WTC11 (cell line): ENCODE measurements around the gene CCDC92. TPM values are rescaled to one million over a fixed set of nuclear protein-coding genes. Genes with fewer than 3 reads are reported as not detected.

ENCODE experiments used
- ATAC-seq: fragments of 200-7000 bp; cut with Tn5 transposase; 2 replicates; pipeline ENCODE4 v1.10.0; 2021; ENCODE audit warnings: mild to moderate bottlenecking, moderate library complexity
- CTCF ChIA-PET: fragments of 300-600 bp; sonication (Branson Sonifier 250); formaldehyde crosslinking; loops from one replicate; lab custom pipeline; 2021; ENCODE audit warnings: antibody characterized with exemption; lab: Charles Lee
- POLR2A ChIA-PET: fragments of 350-600 bp; sonication (Branson Sonifier 250); formaldehyde crosslinking; loops from one replicate; lab custom pipeline; 2021; ENCODE audit warnings: antibody characterized with exemption; lab: Charles Lee
- DNase-seq: peaks from one replicate; pipeline ENCODE4 v3.0.0; 2021; ENCODE audit warnings: low spot score
- H3K27ac Mint-ChIP-seq: 2 replicates; pipeline ENCODE4 v1.8.0; 2021; ENCODE audit warnings: mixed read lengths
- H3K27me3 Mint-ChIP-seq: 2 replicates; pipeline ENCODE4 v1.8.0; 2021; ENCODE audit warnings: low read depth, mild to moderate bottlenecking, moderate library complexity, mixed read lengths
- H3K36me3 Mint-ChIP-seq: 2 replicates; pipeline ENCODE4 v1.8.0; 2021; ENCODE audit warnings: mixed read lengths
- H3K4me1 Mint-ChIP-seq: 2 replicates; pipeline ENCODE4 v1.8.0; 2022; ENCODE audit warnings: mixed read lengths
- H3K4me3 Mint-ChIP-seq: 2 replicates; pipeline ENCODE4 v1.8.0; 2021; ENCODE audit warnings: mild to moderate bottlenecking, moderate library complexity, mixed read lengths
- H3K9me3 Mint-ChIP-seq: 2 replicates; pipeline ENCODE4 v1.8.0; 2021; ENCODE audit warnings: mixed read lengths
- ESRRA ChIP-seq: sonication (generic); formaldehyde crosslinking; IDR thresholded peaks from 2 replicates; pipeline ENCODE4 v1.8.1; 2022; ENCODE audit warnings: mild to moderate bottlenecking, missing genetic modification reagents, borderline replicate concordance
- GRHL2 ChIP-seq: fragments of 250-450 bp; sonication (Bioruptor Pico); IDR thresholded peaks from 2 replicates; pipeline ENCODE4 v1.8.0; 2022; ENCODE audit warnings: mild to moderate bottlenecking, moderate library complexity; ENCODE audit not compliant: insufficient replicate concordance, severe bottlenecking
- GTF2I ChIP-seq: fragments of 250-450 bp; sonication (Bioruptor Pico); conservative IDR thresholded peaks from 2 replicates; pipeline ENCODE4 v1.4.0; 2021; ENCODE audit warnings: mild to moderate bottlenecking
- IRF2 ChIP-seq: sonication (generic); formaldehyde crosslinking; IDR thresholded peaks from 2 replicates; pipeline ENCODE4 v1.8.0; 2022; ENCODE audit warnings: low read depth, missing genetic modification reagents, borderline replicate concordance
- KAT7 ChIP-seq: sonication (generic); formaldehyde crosslinking; IDR thresholded peaks from 2 replicates; pipeline ENCODE4 v1.8.1; 2023; ENCODE audit warnings: missing genetic modification reagents, mild to moderate bottlenecking, borderline replicate concordance
- MYBL2 ChIP-seq: sonication (generic); formaldehyde crosslinking; IDR thresholded peaks from 2 replicates; pipeline ENCODE4 v1.8.1; 2023; ENCODE audit warnings: mild to moderate bottlenecking, moderate library complexity, missing genetic modification reagents
- TEAD4 ChIP-seq: sonication (generic); formaldehyde crosslinking; IDR thresholded peaks from 2 replicates; pipeline ENCODE4 v1.8.0; 2022; ENCODE audit warnings: mild to moderate bottlenecking, missing genetic modification reagents
- ZNF121 ChIP-seq: sonication (generic); formaldehyde crosslinking; IDR thresholded peaks from 2 replicates; pipeline ENCODE4 v1.8.0; 2023; ENCODE audit warnings: missing genetic modification reagents
- ZNF138 ChIP-seq: sonication (generic); formaldehyde crosslinking; conservative IDR thresholded peaks from 2 replicates; pipeline ENCODE4 v1.8.1; 2022; ENCODE audit warnings: mild to moderate bottlenecking, moderate library complexity, missing genetic modification reagents
- ZNF232 ChIP-seq: sonication (generic); formaldehyde crosslinking; IDR thresholded peaks from 2 replicates; pipeline ENCODE4 v1.8.0; 2022; ENCODE audit warnings: mild to moderate bottlenecking, missing genetic modification reagents
- ZNF396 ChIP-seq: fragments of 250-450 bp; sonication (Bioruptor Pico); IDR thresholded peaks from 2 replicates; pipeline ENCODE4 v1.8.0; 2021; ENCODE audit warnings: mild to moderate bottlenecking, moderate library complexity, borderline replicate concordance
- ZNF671 ChIP-seq: fragments of 250-450 bp; sonication (Bioruptor Pico); IDR thresholded peaks from 2 replicates; pipeline ENCODE4 v1.8.0; 2021; ENCODE audit warnings: mild to moderate bottlenecking
- total RNA-seq: library from RNA; stranded (reverse); gene quantifications from 3 replicates; pipeline ENCODE4 v1.2.3, GENCODE V29; 2021
- TF ChIP-seq, protein P1 (sequence below): sonication (generic); formaldehyde crosslinking; IDR thresholded peaks from 2 replicates; pipeline ENCODE4 v1.8.1; 2023; ENCODE audit warnings: mild to moderate bottlenecking, missing genetic modification reagents
- TF ChIP-seq, protein P2 (sequence below): sonication (generic); formaldehyde crosslinking; IDR thresholded peaks from 2 replicates; pipeline ENCODE4 v1.8.0; 2022; ENCODE audit warnings: missing genetic modification reagents
- TF ChIP-seq, protein P3 (sequence below): sonication (generic); formaldehyde crosslinking; IDR thresholded peaks from 2 replicates; pipeline ENCODE4 v1.8.0; 2023; ENCODE audit warnings: missing genetic modification reagents, mild to moderate bottlenecking, borderline replicate concordance
- TF ChIP-seq, protein P4 (sequence below): sonication (generic); formaldehyde crosslinking; IDR thresholded peaks from 2 replicates; pipeline ENCODE4 v1.8.1; 2023; ENCODE audit warnings: mild to moderate bottlenecking, missing genetic modification reagents
- TF ChIP-seq, protein P5 (sequence below): fragments of 250-450 bp; sonication (Bioruptor Pico); IDR thresholded peaks from 2 replicates; pipeline ENCODE4 v1.9.0; 2021; ENCODE audit warnings: mild to moderate bottlenecking
- TF ChIP-seq, protein P6 (sequence below): sonication (generic); formaldehyde crosslinking; IDR thresholded peaks from 2 replicates; pipeline ENCODE4 v1.8.1; 2022; ENCODE audit warnings: mild to moderate bottlenecking, missing genetic modification reagents, moderate library complexity, borderline replicate concordance

The CCDC92 gene
- total RNA-seq, 1 experiment from 2014 or later: 2.7 TPM

DNA sequence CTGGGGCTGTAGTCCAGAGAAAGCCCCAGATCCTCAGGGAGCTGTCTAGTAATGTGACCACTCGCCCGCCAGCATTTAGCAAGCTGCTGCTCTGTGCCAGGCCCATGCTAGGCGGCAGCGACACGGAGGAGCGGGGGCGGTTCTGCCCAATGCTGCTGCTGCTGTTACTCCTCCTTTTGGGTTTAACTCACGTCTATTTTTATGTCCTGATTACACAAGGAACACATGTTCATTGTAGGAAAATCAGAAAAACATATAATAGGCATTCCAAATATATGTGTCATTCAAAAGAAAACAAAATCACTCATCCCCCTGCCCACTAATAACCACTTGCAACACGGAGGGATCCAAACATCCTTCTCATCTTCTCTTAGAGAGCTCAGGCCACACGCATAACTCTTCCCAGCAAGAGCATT, 30.4 kb downstream of the CCDC92 start (continued):
- TF ChIP-seq MYBL2 (CRISPR knock-in tag): no peak

DNA sequence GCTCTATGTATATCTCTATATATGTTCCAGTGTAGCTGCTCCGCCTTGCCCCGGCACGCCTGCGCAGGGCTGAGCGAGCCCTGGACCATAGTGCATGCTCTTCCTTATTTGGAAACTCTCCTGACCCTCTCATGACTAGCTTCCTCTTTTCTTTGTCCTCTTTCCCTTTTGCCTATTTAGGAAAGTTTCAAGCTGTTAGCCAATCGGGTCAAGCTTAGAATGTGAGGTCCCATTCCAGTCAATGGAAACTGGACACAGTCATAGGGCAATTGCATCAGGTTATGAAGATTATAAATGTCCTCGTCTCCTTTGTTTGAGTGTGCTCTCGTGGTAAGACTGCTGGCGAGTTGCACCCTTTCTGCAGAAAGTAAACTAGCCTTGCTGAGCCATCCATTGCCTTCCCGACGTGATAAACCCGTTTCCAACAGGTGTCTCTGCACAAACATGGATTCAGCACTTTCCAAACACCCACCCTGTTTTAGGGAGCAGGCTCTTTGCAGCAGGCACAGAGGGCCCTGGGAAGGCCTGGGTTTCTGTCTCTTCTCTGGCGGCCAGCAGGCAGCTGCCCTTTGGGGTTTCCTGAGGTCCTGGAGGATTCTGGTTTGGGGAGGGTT, 30.9 kb downstream of the CCDC92 start:
- H3K36me3 Mint-ChIP-seq: peaks cover 3% of the 10 kb centered on the region; the same call in 1 of the 2 replicates
- ChIA-PET CTCF (interaction anchor here (1.0 kb wide), 1 partner anchor 10 kb away, joined by 4 read pairs; no protein-coding TSS in a partner anchor), POLR2A (no interaction called here)

DNA sequence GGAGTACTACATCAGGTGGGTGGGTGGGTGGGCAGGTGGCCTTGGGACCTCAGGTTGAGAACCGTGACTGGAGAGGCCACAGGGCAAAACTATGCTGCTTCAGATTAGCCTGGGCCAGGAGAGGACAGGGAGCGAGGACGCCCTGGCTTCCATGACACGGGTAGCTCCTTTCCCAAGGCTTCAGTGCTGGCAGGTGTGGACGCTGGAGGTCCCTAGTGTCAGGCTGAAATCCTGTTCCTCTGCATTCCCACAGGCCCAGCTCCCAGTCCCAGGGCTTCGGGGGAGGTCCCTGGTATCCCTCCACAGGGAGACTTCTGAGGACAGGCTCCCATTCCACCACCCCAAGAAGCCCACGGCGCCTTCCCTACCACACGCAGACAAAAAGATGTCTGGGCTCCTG, 31.6 kb downstream of the CCDC92 start:
- Mint-ChIP-seq H3K9me3 (peaks cover 6% of the 10 kb centered on the region; the same call in 1 of the 2 replicates), H3K4me3 (no peak overlapping the region), H3K27me3 (peaks cover 12% of the 10 kb centered on the region), H3K27ac (no peak overlapping the region), H3K4me1 (no peaks in the 10 kb centered on the region), H3K36me3 (peaks cover 3% of the 10 kb centered on the region; the same call in 1 of the 2 replicates)
- ChIA-PET CTCF (interaction anchor here (0.9 to 1.0 kb wide), 3 partner anchors 9 to 37 kb away, joined by 3 to 5 read pairs (median 4); no protein-coding TSS in a partner anchor), POLR2A (no interaction called here)
- DNase-seq (no peak), ATAC-seq (no peak)
- no peak for TF ChIP-seq GRHL2 (CRISPR knock-in tag)
- TF ChIP-seq ZNF232 (CRISPR knock-in tag): no peak
- TF ChIP-seq, protein P1, sequence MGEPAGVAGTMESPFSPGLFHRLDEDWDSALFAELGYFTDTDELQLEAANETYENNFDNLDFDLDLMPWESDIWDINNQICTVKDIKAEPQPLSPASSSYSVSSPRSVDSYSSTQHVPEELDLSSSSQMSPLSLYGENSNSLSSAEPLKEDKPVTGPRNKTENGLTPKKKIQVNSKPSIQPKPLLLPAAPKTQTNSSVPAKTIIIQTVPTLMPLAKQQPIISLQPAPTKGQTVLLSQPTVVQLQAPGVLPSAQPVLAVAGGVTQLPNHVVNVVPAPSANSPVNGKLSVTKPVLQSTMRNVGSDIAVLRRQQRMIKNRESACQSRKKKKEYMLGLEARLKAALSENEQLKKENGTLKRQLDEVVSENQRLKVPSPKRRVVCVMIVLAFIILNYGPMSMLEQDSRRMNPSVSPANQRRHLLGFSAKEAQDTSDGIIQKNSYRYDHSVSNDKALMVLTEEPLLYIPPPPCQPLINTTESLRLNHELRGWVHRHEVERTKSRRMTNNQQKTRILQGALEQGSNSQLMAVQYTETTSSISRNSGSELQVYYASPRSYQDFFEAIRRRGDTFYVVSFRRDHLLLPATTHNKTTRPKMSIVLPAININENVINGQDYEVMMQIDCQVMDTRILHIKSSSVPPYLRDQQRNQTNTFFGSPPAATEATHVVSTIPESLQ (CRISPR knock-in tag): no peak
- no peak for TF ChIP-seq IRF2
- TF ChIP-seq ZNF671: no peak
- TF ChIP-seq, protein P2, sequence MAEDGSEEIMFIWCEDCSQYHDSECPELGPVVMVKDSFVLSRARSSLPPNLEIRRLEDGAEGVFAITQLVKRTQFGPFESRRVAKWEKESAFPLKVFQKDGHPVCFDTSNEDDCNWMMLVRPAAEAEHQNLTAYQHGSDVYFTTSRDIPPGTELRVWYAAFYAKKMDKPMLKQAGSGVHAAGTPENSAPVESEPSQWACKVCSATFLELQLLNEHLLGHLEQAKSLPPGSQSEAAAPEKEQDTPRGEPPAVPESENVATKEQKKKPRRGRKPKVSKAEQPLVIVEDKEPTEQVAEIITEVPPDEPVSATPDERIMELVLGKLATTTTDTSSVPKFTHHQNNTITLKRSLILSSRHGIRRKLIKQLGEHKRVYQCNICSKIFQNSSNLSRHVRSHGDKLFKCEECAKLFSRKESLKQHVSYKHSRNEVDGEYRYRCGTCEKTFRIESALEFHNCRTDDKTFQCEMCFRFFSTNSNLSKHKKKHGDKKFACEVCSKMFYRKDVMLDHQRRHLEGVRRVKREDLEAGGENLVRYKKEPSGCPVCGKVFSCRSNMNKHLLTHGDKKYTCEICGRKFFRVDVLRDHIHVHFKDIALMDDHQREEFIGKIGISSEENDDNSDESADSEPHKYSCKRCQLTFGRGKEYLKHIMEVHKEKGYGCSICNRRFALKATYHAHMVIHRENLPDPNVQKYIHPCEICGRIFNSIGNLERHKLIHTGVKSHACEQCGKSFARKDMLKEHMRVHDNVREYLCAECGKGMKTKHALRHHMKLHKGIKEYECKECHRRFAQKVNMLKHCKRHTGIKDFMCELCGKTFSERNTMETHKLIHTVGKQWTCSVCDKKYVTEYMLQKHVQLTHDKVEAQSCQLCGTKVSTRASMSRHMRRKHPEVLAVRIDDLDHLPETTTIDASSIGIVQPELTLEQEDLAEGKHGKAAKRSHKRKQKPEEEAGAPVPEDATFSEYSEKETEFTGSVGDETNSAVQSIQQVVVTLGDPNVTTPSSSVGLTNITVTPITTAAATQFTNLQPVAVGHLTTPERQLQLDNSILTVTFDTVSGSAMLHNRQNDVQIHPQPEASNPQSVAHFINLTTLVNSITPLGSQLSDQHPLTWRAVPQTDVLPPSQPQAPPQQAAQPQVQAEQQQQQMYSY (CRISPR knock-in tag): no peak
- no peak for TF ChIP-seq MYBL2 (CRISPR knock-in tag)
- TF ChIP-seq GTF2I (CRISPR knock-in tag): no peak
- TF ChIP-seq KAT7: no peak
- TF ChIP-seq ZNF138 (CRISPR knock-in tag): no peak
- no peak for TF ChIP-seq ZNF396 (CRISPR knock-in tag)
- TF ChIP-seq, protein P3, sequence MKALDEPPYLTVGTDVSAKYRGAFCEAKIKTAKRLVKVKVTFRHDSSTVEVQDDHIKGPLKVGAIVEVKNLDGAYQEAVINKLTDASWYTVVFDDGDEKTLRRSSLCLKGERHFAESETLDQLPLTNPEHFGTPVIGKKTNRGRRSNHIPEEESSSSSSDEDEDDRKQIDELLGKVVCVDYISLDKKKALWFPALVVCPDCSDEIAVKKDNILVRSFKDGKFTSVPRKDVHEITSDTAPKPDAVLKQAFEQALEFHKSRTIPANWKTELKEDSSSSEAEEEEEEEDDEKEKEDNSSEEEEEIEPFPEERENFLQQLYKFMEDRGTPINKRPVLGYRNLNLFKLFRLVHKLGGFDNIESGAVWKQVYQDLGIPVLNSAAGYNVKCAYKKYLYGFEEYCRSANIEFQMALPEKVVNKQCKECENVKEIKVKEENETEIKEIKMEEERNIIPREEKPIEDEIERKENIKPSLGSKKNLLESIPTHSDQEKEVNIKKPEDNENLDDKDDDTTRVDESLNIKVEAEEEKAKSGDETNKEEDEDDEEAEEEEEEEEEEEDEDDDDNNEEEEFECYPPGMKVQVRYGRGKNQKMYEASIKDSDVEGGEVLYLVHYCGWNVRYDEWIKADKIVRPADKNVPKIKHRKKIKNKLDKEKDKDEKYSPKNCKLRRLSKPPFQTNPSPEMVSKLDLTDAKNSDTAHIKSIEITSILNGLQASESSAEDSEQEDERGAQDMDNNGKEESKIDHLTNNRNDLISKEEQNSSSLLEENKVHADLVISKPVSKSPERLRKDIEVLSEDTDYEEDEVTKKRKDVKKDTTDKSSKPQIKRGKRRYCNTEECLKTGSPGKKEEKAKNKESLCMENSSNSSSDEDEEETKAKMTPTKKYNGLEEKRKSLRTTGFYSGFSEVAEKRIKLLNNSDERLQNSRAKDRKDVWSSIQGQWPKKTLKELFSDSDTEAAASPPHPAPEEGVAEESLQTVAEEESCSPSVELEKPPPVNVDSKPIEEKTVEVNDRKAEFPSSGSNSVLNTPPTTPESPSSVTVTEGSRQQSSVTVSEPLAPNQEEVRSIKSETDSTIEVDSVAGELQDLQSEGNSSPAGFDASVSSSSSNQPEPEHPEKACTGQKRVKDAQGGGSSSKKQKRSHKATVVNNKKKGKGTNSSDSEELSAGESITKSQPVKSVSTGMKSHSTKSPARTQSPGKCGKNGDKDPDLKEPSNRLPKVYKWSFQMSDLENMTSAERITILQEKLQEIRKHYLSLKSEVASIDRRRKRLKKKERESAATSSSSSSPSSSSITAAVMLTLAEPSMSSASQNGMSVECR: no peak
- TF ChIP-seq ESRRA (CRISPR knock-in tag): no peak
- no peak for TF ChIP-seq ZNF121
- TF ChIP-seq, protein P4, sequence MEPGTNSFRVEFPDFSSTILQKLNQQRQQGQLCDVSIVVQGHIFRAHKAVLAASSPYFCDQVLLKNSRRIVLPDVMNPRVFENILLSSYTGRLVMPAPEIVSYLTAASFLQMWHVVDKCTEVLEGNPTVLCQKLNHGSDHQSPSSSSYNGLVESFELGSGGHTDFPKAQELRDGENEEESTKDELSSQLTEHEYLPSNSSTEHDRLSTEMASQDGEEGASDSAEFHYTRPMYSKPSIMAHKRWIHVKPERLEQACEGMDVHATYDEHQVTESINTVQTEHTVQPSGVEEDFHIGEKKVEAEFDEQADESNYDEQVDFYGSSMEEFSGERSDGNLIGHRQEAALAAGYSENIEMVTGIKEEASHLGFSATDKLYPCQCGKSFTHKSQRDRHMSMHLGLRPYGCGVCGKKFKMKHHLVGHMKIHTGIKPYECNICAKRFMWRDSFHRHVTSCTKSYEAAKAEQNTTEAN (CRISPR knock-in tag): no peak
- TF ChIP-seq, protein P5, sequence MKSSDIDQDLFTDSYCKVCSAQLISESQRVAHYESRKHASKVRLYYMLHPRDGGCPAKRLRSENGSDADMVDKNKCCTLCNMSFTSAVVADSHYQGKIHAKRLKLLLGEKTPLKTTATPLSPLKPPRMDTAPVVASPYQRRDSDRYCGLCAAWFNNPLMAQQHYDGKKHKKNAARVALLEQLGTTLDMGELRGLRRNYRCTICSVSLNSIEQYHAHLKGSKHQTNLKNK: no peak
- no peak for TF ChIP-seq TEAD4 (CRISPR knock-in tag)

More for the DNA sequence above, 30.9 kb downstream of the CCDC92 start:
- Mint-ChIP-seq H3K9me3 (peaks cover 6% of the 10 kb centered on the region; the same call in 1 of the 2 replicates), H3K4me1 (no peaks in the 10 kb centered on the region), H3K27me3 (peaks cover 12% of the 10 kb centered on the region), H3K27ac (no peak overlapping the region), H3K4me3 (no peak overlapping the region)
- DNase-seq (no peak), ATAC-seq (no peak)
- TF ChIP-seq MYBL2 (CRISPR knock-in tag): no peak
- TF ChIP-seq GRHL2 (CRISPR knock-in tag): no peak
- TF ChIP-seq, protein P6, sequence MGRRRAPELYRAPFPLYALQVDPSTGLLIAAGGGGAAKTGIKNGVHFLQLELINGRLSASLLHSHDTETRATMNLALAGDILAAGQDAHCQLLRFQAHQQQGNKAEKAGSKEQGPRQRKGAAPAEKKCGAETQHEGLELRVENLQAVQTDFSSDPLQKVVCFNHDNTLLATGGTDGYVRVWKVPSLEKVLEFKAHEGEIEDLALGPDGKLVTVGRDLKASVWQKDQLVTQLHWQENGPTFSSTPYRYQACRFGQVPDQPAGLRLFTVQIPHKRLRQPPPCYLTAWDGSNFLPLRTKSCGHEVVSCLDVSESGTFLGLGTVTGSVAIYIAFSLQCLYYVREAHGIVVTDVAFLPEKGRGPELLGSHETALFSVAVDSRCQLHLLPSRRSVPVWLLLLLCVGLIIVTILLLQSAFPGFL (CRISPR knock-in tag): no peak
